HG03457 (cell line): ENCODE data around the gene SPDYA.
"Not testable (repeated sequence)": the region's sequence is repeated elsewhere in the genome, so short reads cannot be mapped to it uniquely, and the experiment has no call there.

Experiments used
- ATAC-seq: cut with Tn5 transposase; IDR thresholded peaks from one replicate; pipeline ENCODE4 v1.9.1; 2021; ENCODE audit warnings: moderate number of reproducible peaks; ENCODE audit not compliant: unreplicated experiment

SPDYA gene

DNA sequence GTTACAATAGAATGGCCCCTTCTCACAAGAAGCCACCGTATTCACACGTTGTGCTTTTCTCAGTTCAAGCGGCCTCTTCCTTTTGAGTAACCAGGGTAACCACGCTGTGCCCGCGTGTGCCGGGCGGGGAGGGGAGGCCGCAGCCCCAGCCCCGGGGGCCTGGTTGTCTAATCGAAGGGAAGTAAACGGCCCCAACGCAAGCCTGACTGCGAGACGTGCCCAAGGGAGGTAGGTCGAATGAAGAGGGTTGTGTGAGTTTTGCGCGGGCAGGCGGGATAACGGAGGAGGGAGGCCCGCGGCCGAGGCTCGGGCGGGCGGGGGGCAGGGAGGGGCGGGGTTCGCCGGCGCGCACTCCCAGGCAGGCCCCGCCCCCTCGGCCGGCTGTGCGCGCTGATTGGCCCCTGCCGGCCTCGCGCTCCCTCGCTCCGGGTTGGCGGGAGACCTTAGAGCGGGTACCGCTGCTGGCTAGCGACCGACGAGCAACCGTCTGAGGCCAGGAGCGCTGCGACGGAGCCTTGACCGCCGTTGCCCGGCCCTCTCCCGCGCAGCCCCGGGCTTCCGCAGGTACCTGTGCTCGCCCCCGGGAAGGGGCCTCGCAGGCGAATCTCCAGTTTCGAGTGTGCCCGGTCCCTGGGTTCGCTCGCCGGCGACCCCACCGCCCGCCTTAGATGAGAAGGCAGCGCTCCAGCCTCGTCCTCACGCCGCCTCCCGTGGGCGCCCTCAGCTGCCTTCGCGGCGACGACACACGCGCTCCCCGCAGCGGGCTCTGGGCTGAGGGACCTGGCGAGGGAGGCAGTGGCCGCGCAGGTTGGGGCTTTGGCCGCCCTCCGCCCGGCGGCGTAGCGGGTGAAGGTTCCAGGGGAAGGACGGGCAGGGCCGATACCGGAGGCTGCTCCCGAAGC lies at the start of gene SPDYA:
Gene SPDYA, plus strand, starts transcription at position 451 of the 902 bp plus-strand sequence. CDS start 5,181 bp downstream, outside the sequence.
- peak; percentile 60 for ATAC-seq

DNA sequence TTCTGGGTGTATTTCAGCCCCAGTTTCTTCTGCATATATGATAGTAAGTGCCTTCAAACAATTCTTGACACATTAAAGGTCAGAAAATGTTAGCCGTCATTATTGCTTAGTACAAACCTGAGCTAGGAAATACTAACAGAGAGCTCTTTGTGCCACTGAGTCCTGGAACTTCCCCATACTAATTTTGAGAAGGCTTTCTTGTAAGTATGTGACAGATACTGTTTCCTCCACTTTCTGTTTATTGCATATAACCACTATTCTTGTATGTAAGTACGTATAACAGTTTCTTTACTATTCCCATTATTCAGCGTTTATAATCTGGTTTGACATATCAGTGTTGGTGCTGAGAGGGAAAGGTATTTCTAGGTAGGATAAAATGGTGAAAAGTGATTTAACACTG lies 49.2 kb upstream of the SPDYA start:
- no peak for ATAC-seq

DNA sequence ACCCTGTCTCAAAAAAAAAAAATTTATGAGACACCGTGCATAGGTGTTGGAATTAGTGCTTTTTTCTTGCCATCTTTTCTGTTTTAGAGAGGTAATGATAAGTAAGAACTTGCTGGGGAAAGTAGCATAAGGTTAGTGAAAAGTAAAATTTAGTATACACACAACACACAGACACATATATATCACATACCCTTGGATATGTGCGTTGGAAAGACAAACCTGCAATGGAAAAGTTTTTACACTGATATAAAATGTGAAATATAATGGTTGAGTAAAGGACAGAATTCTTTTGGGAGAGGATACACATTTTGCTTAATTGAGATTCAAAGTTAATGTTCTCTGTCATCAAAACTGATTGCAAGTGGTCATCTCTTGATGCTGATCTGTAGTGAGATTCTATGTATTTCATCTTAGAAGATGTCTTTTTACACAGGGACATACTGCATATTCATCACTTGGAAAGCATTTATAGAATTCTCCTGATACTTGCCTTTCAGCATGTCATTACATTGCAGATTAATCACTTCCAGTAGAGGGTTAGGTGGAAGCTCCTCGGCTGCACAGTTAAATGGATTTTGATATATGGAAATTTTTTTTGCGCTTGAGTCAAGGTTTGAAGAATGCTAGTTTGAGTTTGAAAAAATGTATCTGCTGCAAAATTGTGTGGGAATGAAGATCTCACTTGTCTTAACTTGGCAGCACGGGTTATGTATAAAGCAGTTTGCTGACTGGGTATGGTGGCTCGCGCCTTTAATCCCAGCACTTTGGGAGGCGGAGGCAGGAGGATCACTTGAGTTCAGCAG lies 45.5 kb upstream of the SPDYA start:
- no peak for ATAC-seq

DNA sequence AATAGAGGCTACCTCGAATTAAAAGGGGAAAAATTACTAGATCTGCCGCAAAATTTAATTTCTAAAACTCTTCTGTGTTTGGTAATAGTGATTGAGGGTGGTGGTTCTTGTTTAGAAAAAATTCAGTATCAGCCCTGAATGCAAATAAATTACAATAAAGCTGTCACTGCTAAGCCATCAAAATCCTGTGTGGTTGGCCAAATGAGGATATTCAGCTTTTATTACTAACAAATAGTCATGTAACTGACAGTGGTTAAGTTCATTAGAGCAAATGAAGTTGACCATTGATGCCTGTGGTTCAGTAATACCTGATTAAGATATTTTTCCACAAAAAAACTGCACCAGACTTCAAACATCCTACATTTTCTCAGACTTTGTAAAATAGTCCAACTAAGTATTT lies 44.6 kb upstream of the SPDYA start:
- no peak for ATAC-seq

DNA sequence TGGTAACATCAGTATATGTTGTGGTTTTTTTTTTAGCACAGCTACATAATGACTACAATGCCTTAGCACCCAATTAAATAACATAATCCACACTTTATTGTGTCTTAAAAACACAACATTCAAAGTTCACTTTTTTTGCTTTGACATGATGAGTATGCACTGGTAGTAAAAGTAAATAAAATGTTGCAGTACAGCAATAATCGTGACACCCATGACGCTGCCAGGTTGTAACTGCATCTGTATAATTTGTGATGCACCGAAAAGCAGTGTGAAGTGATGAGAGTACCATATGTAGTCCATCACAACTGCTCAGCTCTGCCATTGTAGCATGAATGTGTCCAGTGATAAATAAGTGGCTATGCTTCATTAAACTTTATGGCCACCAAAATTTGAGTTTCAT lies 43.3 kb upstream of the SPDYA start:
- ATAC-seq, result no peak

DNA sequence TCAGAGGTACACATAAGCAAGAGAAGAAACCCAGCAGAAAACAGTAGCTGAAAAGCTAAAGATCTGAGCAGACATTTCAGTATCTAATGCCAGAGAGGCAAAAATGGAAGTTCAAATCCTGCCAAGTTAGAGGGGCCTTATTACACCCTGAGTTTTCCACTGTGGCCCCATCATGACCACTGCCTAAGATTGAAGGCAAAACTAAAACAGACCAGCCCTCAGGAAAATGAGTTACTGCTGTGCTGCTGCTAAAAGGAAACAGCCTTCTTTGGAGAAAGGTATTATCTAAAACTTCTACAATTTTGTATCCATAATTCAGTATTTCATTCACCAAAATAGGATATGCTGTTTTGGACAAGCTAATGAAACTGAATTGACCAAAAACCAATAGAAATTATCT lies 42.2 kb upstream of the SPDYA start:
- no peak for ATAC-seq

DNA sequence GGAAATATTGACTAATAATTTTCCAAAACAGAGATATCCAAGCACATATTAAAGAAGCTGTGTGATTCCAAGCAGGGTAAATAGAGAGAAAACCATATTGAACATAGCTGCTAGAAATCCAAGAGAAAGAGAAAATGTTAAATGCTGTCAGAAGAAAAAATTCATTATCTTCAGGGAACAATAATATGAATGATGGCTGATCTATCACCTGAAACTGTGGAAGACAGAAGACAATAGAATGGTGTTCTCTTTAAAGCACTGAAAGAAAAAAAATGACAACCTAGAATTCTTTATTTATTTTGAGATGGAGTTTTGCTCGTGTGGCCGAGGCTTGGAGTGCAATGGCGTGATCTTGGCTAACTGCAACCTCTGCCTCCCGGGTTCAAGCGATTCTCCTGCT lies 41.7 kb upstream of the SPDYA start:
- no peak for ATAC-seq

DNA sequence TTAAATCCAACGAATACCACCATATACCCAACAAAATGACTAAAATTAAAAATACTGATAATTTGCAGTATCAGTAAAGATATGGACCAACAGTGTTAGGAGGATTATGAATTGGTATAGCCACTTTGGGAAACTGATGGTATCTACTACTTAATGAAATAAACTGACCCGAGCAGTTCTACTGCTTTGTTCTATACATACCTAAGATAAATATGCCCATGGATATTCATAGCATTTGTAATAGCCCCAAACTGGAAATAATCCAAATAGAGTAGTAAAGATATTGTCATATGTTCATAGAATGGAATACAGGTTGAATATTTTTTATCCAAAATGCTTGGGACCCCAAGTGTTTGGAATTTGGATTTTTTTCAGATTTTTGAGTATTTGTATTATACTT lies 38.3 kb upstream of the SPDYA start:
- no peak for ATAC-seq

DNA sequence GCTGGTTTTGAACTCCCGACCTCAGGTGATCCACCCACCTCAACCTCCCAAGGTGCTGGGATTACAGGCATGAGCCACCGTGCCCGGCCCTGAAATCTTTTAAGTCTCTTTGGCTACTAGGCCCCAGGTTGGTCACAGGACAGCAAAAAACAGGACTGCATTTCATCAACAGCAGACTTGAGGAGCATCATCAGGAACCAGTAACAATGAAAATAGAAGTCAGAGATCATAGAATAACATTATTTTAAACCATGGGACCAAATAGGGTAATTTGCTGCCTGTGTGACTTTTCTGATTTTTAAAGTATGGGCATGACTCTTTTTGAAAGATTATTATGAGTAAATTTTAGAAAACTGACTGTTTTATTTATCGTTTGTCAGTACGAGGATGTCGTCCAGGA lies 34.2 kb upstream of the SPDYA start:
- ATAC-seq, result no peak

DNA sequence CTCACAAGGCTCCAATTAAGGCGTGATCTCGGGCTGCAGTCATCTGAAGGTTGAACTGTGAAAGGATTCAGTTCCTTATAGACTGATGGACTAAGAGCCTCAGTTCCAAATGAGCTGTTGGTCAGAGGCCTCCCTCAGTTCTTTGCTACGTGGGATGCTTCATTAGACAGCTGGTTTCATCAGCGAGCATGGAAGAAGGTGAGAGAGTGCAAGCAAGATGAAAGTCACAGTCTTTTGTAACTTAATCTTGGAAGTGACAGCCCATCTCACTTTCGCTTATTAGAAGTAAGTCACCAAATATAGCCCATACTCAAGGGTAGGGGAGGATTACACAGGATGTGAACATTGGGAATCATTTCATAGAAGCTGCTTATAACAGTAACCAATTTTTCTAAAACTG lies 32.2 kb upstream of the SPDYA start:
- ATAC-seq, result no peak

DNA sequence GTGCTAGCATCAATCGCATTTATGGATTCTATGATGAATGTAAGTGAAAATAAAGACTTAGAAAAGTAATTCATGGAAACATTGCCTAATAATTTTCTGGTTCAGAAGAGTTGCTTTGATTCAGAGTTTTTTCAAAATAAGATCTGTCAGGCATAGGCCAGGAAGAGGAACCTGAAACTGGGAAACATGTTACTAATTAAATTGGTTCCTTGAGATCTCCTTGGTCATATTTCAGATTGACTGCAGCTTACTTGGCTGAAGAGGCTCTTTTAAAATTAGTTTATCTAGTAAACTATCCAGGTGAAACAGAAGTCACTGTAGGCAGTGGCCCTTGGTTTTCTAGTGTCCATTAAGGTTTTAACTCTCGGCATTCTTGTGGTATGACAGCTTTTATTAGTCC lies 31.6 kb upstream of the SPDYA start:
- ATAC-seq, result no peak

DNA sequence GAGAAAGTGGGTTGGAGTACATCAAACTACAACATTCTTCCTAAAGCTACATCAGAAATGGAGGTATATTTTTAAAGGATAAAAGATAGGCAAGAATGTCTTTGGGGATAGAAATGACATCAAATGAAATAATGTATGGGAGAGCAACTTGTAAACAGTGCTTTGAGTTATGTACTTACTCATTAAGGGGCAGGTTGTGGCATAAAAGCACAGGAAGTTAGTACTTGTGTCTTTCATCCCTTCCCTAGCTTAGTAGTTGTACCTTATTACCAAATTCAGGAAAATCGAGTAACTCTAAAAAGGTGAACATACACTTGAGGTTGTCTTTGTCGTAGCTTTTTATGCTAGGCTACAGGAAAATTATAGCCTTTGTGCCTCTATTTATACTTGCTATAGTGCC lies 30.1 kb upstream of the SPDYA start:
- no peak for ATAC-seq

DNA sequence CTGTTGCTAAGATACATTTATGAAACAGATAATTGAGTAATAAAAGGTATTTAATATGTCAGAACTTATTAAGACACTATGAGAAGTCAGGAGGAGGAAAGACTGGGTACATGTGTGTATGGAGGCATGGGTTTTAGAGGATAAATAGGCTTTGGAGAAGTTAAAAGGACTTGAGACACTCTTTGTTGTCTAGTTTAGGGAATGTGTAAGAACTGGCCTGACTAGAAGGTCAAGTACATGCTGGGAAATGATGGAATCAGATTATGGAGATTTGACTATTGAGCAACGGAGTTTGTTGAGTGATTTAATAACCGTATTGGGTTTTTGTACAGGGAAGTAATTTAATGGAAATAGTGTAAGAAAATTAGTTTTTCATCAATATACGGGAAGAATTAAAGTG lies 28.2 kb upstream of the SPDYA start:
- no peak for ATAC-seq

DNA sequence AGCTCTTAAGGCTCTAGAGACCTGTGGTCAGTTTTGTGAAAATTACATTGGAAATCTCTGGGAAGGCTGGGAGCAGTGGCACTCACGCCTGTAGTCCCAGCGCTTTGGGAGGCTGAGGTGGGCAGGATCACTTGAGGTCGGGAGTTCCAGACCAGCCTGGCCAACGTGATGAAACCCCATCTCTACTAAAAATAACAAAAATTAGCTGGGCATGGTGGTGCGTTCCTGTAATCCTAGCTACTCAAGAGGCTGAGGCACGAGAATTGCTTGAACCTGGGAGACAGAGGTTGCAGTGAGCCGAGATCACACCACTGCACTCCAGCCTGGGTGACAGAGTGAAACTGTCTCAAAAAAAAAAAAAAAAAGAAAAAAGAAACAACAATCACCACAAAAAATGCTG lies 26.1 kb upstream of the SPDYA start:
- ATAC-seq, result not testable (repeated sequence)

DNA sequence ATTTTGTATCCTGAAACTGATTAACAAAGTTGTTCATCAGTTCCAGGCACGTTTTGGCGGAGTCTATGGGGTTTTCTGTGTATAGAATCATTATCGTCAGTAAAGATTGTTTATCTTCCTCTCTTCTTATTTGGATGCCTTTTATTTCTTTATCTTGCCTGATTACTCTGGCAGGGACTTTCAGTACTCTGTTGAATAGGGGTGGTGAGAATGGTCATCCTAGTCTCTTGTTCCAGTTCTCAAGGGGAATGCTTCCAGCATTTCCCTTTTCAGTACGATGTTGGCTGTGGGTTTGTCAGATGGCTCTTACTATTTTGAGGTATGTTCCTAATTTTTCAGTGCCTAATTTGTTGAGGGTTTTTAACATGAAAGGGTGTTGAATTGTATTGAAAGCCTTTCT lies 14.0 kb upstream of the SPDYA start:
- no peak for ATAC-seq

DNA sequence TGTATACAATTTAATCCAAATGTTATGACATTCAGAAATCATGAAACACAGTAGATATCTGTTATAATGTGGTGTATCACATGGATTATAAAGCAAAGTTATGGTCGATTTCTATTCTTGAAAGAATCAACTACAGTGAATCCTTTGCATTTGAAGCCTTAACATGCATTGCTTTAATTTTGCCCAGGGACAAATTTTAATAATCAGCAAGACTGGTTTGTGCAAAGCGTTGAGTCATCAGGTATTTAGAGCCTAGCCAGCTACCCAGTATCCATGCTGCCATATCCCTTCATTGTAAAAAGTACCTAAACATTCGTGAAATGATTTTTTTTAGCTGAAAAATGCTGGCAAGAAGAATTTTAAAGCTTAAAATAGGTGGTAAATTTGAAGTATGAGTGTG lies 8.9 kb upstream of the SPDYA start:
- no peak for ATAC-seq

DNA sequence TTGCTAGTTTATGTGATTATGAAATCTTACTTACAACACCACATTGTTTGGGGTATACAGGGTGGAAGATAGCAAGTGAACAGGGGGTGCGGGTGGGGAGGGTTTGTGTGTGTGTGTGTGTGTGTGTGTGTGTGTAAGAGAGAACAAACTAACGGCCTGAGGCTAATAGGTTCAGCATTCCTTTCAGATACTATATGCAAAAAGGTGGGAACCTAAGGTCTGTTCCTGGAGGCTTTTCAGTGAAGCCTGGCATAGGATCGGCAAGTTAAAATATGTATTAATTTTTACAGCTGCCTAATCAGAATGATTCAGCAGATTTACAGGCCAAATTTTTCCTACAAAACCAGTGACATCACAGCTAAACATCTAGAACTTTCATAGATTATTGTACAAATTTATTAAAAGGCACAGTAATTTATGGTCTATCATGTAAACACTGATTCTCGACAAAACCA lies 7.6 kb upstream of the SPDYA start:
- no peak for ATAC-seq

DNA sequence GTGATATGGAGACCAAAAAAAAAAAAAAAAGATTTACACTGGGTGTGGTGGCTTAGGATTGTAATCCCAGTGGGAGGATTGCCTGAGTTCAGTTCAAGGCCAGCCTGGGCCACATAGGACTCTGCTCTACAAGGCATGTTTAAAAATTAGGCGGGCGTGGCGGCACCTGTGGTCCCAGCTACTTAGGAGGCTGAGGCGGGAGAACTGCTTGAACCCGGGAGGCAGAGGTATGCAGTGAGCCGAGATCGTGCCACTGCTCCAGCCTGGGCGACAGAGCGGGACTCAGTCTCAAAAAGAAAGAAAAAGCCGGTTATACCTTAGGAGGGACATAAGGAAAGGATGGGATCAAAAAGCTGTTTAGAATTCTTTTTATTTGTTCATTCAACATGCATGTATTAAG lies 707 bp upstream of the SPDYA start:
- no peak for ATAC-seq

DNA sequence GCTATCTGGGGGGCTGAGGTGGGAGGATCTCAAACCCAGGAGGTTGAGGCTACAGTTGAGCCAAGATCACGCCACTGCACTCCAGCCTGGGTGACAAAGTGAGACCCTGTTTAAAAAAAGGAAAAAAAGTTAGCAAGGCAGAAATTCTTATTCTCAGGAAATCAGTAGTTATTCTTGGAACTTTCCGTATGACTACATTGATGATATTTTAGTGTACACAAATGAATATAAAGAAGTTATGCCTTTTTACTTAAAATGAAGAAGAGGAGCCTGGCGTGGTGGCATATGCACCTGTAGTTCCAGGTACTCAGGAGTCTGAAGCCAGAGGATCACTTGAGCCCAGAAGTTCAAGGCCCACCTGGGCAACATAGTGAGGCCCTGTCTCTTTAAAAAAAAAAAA lies 7.4 kb downstream of the SPDYA start:
- ATAC-seq, result no peak

DNA sequence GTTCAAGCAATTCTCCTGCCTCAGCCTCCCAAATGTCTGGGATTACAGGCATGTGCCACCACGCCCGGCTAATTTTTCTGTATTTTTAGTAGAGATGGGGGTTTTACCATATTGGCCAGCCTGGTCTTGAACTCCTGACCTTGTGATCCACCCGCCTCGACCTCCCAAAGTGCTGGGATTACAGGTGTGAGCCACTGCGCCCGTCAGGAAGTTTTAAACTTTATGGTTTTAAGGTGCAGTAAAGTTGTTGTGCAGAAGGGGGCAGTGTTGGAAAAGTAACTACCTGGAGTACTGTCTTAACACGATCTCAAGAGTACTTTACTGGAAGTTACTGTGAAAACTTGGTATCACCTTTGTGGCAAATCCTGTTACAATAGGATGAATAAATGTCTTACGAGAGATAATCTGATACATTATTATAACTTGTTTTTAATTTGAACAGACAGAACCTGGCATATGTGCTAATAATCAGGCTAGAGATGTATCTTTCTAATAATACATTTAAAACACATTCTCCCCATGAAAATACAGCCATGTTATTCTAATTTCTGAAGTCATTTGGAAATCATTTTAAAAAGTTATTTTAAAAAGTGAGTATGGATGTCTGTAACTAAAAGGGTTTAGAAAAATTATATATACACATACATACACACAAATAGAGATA lies 10.8 kb downstream of the SPDYA start:
- ATAC-seq, result no peak

DNA sequence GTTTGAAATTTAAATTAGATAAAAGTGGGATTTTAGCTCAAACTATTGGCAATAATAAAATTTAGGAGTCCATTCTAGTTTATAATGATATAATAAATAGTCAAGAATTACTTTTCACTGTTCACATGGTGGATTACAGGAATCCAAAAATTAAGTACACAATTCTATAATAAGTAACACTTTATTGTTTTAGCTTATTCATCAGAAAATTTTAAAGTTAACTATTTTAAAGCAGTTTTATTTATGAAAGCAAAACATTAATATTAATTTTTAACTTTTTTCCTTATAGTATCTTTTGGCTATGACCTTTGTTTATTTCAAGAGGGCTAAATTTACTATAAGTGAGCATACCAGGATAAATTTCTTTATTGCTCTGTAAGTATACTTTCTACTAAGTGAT lies 11.4 kb downstream of the SPDYA start:
- no peak for ATAC-seq

DNA sequence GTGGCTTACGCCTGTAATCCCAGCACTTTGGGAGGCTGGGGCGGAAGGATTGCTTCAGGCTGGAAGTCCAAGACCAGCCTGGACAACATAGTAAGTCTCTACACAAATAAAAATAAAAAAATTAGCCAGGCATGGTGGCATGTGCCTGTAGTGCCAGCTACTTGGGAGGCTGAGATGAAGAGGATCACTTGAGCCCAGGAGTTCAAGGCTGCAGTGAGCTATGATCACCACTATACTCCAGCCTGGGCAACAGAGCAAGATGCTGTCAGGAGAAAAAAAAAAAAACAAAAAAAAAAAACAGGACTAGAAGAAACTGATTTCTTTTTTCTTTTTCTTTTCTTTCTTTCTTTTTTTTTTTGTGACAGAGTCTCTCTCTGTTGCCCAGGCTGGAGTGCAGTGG lies 13.6 kb downstream of the SPDYA start:
- ATAC-seq, result no peak
